ENCODE data around the gene ACER1.

DNA sequence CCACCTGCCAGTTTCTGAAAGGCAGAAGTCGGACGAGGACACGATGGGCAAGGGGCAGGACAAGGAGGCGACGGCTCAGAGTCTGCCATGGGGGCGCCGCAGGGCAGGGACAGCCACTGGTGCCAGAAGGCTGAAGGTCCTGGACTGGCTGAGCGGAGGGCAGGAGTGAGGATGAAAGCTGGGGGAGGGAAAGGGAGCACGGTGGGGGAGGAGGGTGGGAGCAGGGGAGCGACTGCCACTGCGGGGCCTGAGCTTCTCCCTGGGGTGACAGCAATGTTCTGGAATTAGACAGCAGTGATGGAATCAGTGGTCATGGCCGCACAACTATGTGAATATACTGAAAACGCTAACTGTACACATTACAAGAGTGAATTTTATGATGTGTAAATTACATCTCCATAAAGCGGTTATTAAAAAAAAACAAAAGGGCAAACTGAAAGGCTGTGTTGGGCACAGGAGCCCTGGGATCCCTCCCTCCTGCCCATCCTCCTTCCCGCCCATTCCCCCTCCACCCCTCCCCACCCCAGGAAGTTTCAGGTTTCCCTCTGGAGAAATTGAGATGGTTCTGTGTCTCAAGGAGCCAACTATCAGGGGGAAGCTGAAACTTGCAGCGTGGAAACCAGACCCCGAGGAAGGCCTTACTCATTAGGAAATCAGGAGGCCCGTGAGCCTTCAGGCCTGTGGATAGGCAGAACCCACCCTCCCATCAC is 69.5 kb downstream of the ACER1 start:
- TF ChIP-seq, protein P1, sequence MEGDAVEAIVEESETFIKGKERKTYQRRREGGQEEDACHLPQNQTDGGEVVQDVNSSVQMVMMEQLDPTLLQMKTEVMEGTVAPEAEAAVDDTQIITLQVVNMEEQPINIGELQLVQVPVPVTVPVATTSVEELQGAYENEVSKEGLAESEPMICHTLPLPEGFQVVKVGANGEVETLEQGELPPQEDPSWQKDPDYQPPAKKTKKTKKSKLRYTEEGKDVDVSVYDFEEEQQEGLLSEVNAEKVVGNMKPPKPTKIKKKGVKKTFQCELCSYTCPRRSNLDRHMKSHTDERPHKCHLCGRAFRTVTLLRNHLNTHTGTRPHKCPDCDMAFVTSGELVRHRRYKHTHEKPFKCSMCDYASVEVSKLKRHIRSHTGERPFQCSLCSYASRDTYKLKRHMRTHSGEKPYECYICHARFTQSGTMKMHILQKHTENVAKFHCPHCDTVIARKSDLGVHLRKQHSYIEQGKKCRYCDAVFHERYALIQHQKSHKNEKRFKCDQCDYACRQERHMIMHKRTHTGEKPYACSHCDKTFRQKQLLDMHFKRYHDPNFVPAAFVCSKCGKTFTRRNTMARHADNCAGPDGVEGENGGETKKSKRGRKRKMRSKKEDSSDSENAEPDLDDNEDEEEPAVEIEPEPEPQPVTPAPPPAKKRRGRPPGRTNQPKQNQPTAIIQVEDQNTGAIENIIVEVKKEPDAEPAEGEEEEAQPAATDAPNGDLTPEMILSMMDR (IDR thresholded peaks at IDR 0.05), result no peak
- no peak for TF ChIP-seq POLR2A (IDR thresholded peaks at IDR 0.05)

Data from esophagus squamous epithelium (tissue), 4 donors.